Measurements from ENCODE around the gene LANCL2. TPM values are rescaled to one million over a fixed set of nuclear protein-coding genes. Genes with fewer than 3 reads are reported as not detected.

The LANCL2 gene
- total RNA-seq, 1 experiment from 2014 or later = 14.3 TPM

- Mint-ChIP-seq H3K27me3 (ENCODE audit: insufficient read depth, unreplicated experiment) (no peaks in the 10 kb centered on the region), H3K36me3 (ENCODE audit: insufficient read depth, unreplicated experiment) (peaks cover 17% of the 10 kb centered on the region), H3K4me3 (ENCODE audit: unreplicated experiment) (no peak overlapping the region), H3K9me3 (ENCODE audit: unreplicated experiment) (no peaks in the 10 kb centered on the region), H3K27ac (ENCODE audit: low read depth, unreplicated experiment) (no peak overlapping the region), H3K4me1 (ENCODE audit: insufficient read depth, unreplicated experiment) (peaks cover 2% of the 10 kb centered on the region)
- intact Hi-C loops (cut with micrococcal nuclease) = loop anchor here (5.0 kb wide), 1 partner anchor 597 kb away; no protein-coding TSS in a partner anchor
- TF ChIP-seq, protein P1, sequence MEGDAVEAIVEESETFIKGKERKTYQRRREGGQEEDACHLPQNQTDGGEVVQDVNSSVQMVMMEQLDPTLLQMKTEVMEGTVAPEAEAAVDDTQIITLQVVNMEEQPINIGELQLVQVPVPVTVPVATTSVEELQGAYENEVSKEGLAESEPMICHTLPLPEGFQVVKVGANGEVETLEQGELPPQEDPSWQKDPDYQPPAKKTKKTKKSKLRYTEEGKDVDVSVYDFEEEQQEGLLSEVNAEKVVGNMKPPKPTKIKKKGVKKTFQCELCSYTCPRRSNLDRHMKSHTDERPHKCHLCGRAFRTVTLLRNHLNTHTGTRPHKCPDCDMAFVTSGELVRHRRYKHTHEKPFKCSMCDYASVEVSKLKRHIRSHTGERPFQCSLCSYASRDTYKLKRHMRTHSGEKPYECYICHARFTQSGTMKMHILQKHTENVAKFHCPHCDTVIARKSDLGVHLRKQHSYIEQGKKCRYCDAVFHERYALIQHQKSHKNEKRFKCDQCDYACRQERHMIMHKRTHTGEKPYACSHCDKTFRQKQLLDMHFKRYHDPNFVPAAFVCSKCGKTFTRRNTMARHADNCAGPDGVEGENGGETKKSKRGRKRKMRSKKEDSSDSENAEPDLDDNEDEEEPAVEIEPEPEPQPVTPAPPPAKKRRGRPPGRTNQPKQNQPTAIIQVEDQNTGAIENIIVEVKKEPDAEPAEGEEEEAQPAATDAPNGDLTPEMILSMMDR (IDR thresholded peaks at IDR 0.05; ENCODE audit: unreplicated experiment) = no peak
- POLR2A ChIA-PET = no interaction called here
- CTCF ChIA-PET = interaction anchor here (1.2 kb wide), 1 partner anchor 63 kb away, joined by 3 read pairs; no protein-coding TSS in a partner anchor
- no TSS peak for BruUV-seq (replicated peaks)
- no peak for DNase-seq (ENCODE audit: unreplicated experiment)
These were observed 4.6 kb downstream of the LANCL2 start for GRCh38 chr7:55369427-55370400.

- no peaks in the 10 kb centered on the region for H3K4me1 Mint-ChIP-seq (ENCODE audit: insufficient read depth, unreplicated experiment)
- H3K9me3 Mint-ChIP-seq (ENCODE audit: unreplicated experiment) = no peaks in the 10 kb centered on the region
- H3K4me3 Mint-ChIP-seq (ENCODE audit: unreplicated experiment) = no peak overlapping the region
- TF ChIP-seq, protein P1 (IDR thresholded peaks at IDR 0.05; ENCODE audit: unreplicated experiment) = no peak
- ChIA-PET CTCF (interaction anchor here (1.5 to 5.7 kb wide), 6 partner anchors 41 to 119 kb away, joined by 5 to 24 read pairs (median 12); no protein-coding TSS in a partner anchor), POLR2A (interaction anchor here (2.9 kb wide), 1 partner anchor 8 kb away, joined by 15 read pairs; no protein-coding TSS in a partner anchor)
- no peaks in the 10 kb centered on the region for H3K27me3 Mint-ChIP-seq (ENCODE audit: insufficient read depth, unreplicated experiment)
- peaks cover 6% of the 10 kb centered on the region for H3K36me3 Mint-ChIP-seq (ENCODE audit: insufficient read depth, unreplicated experiment)
- no TSS peak for BruUV-seq (replicated peaks)
- DNase-seq (ENCODE audit: unreplicated experiment) = no peak
- no peak overlapping the region for H3K27ac Mint-ChIP-seq (ENCODE audit: low read depth, unreplicated experiment)
- intact Hi-C loops (cut with micrococcal nuclease) = no loop called here
These were observed 9.1 kb downstream of the LANCL2 start for GRCh38 chr7:55374213-55374612.

- Mint-ChIP-seq H3K4me1 (ENCODE audit: insufficient read depth, unreplicated experiment) (no peaks in the 10 kb centered on the region), H3K27me3 (ENCODE audit: insufficient read depth, unreplicated experiment) (no peaks in the 10 kb centered on the region), H3K9me3 (ENCODE audit: unreplicated experiment) (peaks cover under 1% of the 10 kb centered on the region), H3K27ac (ENCODE audit: low read depth, unreplicated experiment) (no peak overlapping the region), H3K36me3 (ENCODE audit: insufficient read depth, unreplicated experiment) (peaks cover 4% of the 10 kb centered on the region), H3K4me3 (ENCODE audit: unreplicated experiment) (no peak overlapping the region)
- TF ChIP-seq, protein P1 (IDR thresholded peaks at IDR 0.05; ENCODE audit: unreplicated experiment) = no peak
- BruUV-seq (replicated peaks) = no TSS peak
- ChIA-PET POLR2A (interaction anchor here (0.7 to 2.9 kb wide), 2 partner anchors 9 to 27 kb away, joined by 3 to 15 read pairs; no protein-coding TSS in a partner anchor), CTCF (interaction anchor here (1.1 to 5.7 kb wide), 6 partner anchors 35 to 120 kb away, joined by 3 to 24 read pairs (median 10); no protein-coding TSS in a partner anchor)
- intact Hi-C loops (cut with micrococcal nuclease) = no loop called here
- DNase-seq (ENCODE audit: unreplicated experiment) = no peak
These were observed 10.1 kb downstream of the LANCL2 start for GRCh38 chr7:55375237-55375636.

GRCh38 chr7:55377162-55377817, 12.2 kb downstream of the LANCL2 start:
- Mint-ChIP-seq H3K9me3 (ENCODE audit: unreplicated experiment) (peaks cover 8% of the 10 kb centered on the region), H3K4me3 (ENCODE audit: unreplicated experiment) (no peak overlapping the region), H3K4me1 (ENCODE audit: insufficient read depth, unreplicated experiment) (no peaks in the 10 kb centered on the region), H3K27me3 (ENCODE audit: insufficient read depth, unreplicated experiment) (no peaks in the 10 kb centered on the region), H3K27ac (ENCODE audit: low read depth, unreplicated experiment) (no peak overlapping the region), H3K36me3 (ENCODE audit: insufficient read depth, unreplicated experiment) (no peaks in the 10 kb centered on the region)
- CTCF ChIA-PET = interaction anchor here (3.3 kb wide), 1 partner anchor 97 kb away, joined by 22 read pairs; no protein-coding TSS in a partner anchor
- TF ChIP-seq, protein P1 (IDR thresholded peaks at IDR 0.05; ENCODE audit: unreplicated experiment) = no peak
- intact Hi-C loops (cut with micrococcal nuclease) = no loop called here
- POLR2A ChIA-PET = no interaction called here
- no TSS peak for BruUV-seq (replicated peaks)
- no peak for DNase-seq (ENCODE audit: unreplicated experiment)

Data from MCF 10A (cell line).